ENCODE data around the gene CCDC188.

CCDC188 gene

GRCh38 chr22:20130731-20131596 lies 19.9 kb downstream of the CCDC188 start:
- Histone ChIP-seq H3K36me3 (ENCODE audit: control insufficient read depth, low read length) (peaks cover 30% of the 10 kb centered on the region), H3F3A (ENCODE audit: control insufficient read depth, insufficient read depth) (peaks cover 25% of the 10 kb centered on the region), H3K27me3 (ENCODE audit: control insufficient read depth, low read length) (peaks cover 24% of the 10 kb centered on the region), H3K4me1 (ENCODE audit: control insufficient read depth, low read length) (peaks cover 9% of the 10 kb centered on the region; the same call in 1 of the 2 replicates), H3K4me2 (ENCODE audit: low read length) (peak overlapping the region; percentile 66), H3K9me3 (ENCODE audit: control insufficient read depth, insufficient read depth, low read length) (no peaks in the 10 kb centered on the region), H4K20me1 (ENCODE audit: control insufficient read depth, insufficient read depth, low read depth, low read length) (peaks cover 3% of the 10 kb centered on the region; the same call in 1 of the 2 replicates), H3K4me3 (ENCODE audit: low read length) (peak overlapping the region; percentile 67), H3K79me2 (ENCODE audit: control insufficient read depth, low read length) (no peaks in the 10 kb centered on the region), H3K27ac (ENCODE audit: low read depth, low read length) (no peak overlapping the region), H3K9me2 (replicated peaks; ENCODE audit: control insufficient read depth, low read length) (no peaks in the 10 kb centered on the region)
- TF ChIP-seq CTCF (IDR thresholded peaks at IDR 0.05; ENCODE audit: low read depth, low read length, poor library complexity, severe bottlenecking): no peak
- TF ChIP-seq EZH2phosphoT487 (IDR thresholded peaks at IDR 0.05; ENCODE audit: borderline replicate concordance, low read length): peak; percentile 95

- Histone ChIP-seq H3K9me3 (ENCODE audit: control insufficient read depth, insufficient read depth, low read length) (no peaks in the 10 kb centered on the region), H3F3A (ENCODE audit: control insufficient read depth, insufficient read depth) (peaks cover 27% of the 10 kb centered on the region), H3K79me2 (ENCODE audit: control insufficient read depth, low read length) (no peaks in the 10 kb centered on the region), H3K4me2 (ENCODE audit: low read length) (peak overlapping the region; percentile 66), H4K20me1 (ENCODE audit: control insufficient read depth, insufficient read depth, low read depth, low read length) (peaks cover 3% of the 10 kb centered on the region; the same call in 1 of the 2 replicates), H3K9me2 (replicated peaks; ENCODE audit: control insufficient read depth, low read length) (no peaks in the 10 kb centered on the region), H3K36me3 (ENCODE audit: control insufficient read depth, low read length) (peaks cover 36% of the 10 kb centered on the region), H3K4me3 (ENCODE audit: low read length) (no peak overlapping the region; the same call in 1 of the 2 replicates), H3K27ac (ENCODE audit: low read depth, low read length) (no peak overlapping the region), H3K4me1 (ENCODE audit: control insufficient read depth, low read length) (peaks cover 9% of the 10 kb centered on the region; the same call in 1 of the 2 replicates), H3K27me3 (ENCODE audit: control insufficient read depth, low read length) (peaks cover 24% of the 10 kb centered on the region)
- TF ChIP-seq CTCF (IDR thresholded peaks at IDR 0.05; ENCODE audit: low read depth, low read length, poor library complexity, severe bottlenecking) (peak; percentile 10), EZH2phosphoT487 (IDR thresholded peaks at IDR 0.05; ENCODE audit: borderline replicate concordance, low read length) (no peak)
These were observed 20.5 kb downstream of the CCDC188 start for GRCh38 chr22:20130319-20130718.

GRCh38 chr22:20129747-20130014 lies 21.2 kb downstream of the CCDC188 start:
- TF ChIP-seq EZH2phosphoT487 (IDR thresholded peaks at IDR 0.05; ENCODE audit: borderline replicate concordance, low read length): no peak
- H3F3A ChIP-seq (ENCODE audit: control insufficient read depth, insufficient read depth): peaks cover 31% of the 10 kb centered on the region
- peaks cover 9% of the 10 kb centered on the region; the same call in 1 of the 2 replicates for H3K4me1 ChIP-seq (ENCODE audit: control insufficient read depth, low read length)
- H4K20me1 ChIP-seq (ENCODE audit: control insufficient read depth, insufficient read depth, low read depth, low read length): peaks cover 3% of the 10 kb centered on the region; the same call in 1 of the 2 replicates
- no peak overlapping the region for H3K4me3 ChIP-seq (ENCODE audit: low read length)
- H3K9me3 ChIP-seq (ENCODE audit: control insufficient read depth, insufficient read depth, low read length): no peaks in the 10 kb centered on the region
- no peaks in the 10 kb centered on the region for H3K9me2 ChIP-seq (replicated peaks; ENCODE audit: control insufficient read depth, low read length)
- H3K79me2 ChIP-seq (ENCODE audit: control insufficient read depth, low read length): 0 out of 2 replicates have a peak, but pooled peaks cover under 1% of the 10 kb centered on the region
- peaks cover 24% of the 10 kb centered on the region for H3K27me3 ChIP-seq (ENCODE audit: control insufficient read depth, low read length)
- peaks cover 43% of the 10 kb centered on the region for H3K36me3 ChIP-seq (ENCODE audit: control insufficient read depth, low read length)
- no peak overlapping the region for H3K27ac ChIP-seq (ENCODE audit: low read depth, low read length)
- H3K4me2 ChIP-seq (ENCODE audit: low read length): no peak overlapping the region

Data from DOHH2 (cell line).